GM21367 (cell line): ENCODE data around the gene EPHB1.

Experiments
- ATAC-seq: cut with Tn5 transposase; IDR thresholded peaks from one replicate; pipeline ENCODE4 v1.9.1; 2021; ENCODE audit not compliant: unreplicated experiment

EPHB1 gene

DNA sequence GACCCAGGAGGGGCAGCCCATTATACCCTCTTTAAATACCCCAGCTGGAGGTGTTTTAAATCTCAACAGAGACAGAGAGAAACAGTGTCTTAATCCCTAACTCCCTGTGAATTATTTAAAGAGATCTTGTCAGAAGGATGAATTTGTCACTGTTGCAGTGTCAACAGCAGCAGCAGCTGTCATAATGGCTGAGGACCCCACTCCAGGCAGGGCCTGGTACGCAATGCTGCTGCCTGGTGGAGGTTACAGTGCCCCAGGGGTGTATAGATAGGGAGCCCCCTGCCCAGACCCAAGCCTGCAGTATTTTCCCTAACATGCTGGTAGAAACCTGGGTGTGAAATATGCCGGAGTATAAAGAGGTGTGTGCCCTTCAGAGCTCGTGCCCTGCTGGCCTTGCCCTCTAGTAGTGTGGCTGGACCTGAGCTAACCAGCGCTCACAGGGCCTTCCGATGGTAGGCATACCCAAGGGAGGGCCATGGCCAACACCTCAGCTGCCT is 143.0 kb downstream of the EPHB1 start:
- ATAC-seq, result no peak

DNA sequence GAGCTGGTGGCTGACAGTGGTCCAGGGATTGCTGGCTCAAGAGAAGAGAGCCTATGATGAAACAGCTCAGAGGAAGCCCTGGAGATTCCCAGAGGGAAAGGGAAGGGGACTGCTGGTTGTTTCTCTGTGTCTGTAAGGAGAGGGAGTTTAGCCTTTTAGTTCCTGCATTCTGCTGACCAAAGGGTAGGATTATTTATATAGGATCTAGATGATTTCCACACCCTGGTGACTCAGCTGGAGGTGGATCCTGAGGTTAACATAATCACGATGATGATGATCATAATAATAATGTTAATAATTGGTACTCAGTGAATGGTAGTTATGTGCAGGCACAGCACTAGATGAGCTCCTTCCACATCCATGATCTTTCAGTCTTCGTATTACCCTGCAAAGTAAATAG is 144.9 kb downstream of the EPHB1 start:
- ATAC-seq, result no peak

DNA sequence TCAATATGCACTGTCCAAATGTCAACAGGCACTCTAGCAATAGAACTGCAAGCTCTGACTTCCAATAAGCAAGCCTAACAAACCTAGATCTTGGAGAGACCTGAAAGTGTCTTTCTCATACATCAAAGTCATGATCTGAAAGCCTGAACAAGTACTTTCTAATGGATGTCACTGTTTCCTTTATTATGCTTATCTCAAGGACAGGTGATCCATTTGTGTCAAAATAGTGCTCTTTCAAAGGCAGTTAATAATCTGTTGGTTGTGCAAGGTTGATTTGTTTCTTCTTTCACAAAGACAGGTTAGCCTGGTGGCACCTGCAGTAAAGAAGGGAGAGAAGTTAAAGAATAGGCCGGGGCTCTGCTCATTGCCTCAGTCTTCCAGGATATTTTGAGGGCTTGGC is 146.8 kb downstream of the EPHB1 start:
- no peak for ATAC-seq

DNA sequence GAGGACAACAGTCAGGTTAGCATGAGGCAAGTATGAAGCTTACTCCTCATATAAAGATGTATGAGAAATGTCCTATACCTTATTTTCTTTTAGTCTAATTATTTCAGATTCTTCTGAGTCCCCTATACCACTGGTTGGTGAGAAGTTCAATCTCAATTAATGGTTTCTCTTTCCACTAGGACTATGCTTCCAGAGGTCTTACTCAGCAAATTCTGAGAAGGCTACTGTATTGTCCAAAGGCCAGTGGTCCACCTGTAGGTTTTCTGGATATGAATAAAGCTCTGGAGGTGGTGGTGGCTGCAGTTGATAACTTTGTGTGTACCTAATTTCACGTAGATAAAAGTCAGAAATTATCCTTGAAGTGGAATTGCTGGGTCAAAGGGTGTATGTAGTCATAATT is 149.4 kb downstream of the EPHB1 start:
- ATAC-seq, result no peak

DNA sequence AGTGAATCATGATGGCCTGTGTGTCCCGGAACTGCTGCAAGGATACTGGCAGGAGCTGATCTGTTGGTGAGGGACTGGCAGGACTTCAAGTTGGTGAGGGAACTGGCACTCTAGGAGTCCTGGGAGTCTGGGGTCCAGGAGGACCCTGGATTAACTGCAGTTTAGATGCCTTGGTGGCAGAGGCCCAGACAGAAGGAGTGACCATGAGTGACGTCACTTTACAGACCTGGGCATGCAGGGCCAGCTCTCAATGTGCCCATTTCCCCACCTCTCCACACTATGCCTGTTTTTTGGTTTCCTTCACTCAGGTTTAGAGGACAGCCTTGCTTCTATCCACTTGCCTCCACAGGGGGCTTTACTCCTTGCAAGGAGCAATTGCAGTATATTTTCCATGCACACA is 154.1 kb downstream of the EPHB1 start:
- ATAC-seq, result no peak

DNA sequence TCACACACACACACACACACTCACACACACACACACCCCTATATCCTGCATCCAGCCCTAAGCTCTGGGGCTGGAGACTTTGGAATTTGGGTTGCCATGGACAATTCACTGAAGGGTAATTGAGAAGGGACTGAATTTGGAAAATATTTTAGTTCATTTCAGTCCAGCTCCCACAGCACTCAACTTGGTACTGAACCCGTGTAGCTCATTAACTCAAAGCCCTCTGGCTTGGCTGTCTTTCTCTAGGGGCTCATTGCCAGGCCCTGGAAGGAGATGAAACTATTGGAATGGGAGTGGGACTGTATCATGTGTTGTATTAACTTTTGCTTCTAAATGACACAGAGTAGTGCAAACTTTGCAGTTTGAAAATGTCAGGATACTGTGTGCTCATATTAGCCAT is 157.3 kb downstream of the EPHB1 start:
- no peak for ATAC-seq

DNA sequence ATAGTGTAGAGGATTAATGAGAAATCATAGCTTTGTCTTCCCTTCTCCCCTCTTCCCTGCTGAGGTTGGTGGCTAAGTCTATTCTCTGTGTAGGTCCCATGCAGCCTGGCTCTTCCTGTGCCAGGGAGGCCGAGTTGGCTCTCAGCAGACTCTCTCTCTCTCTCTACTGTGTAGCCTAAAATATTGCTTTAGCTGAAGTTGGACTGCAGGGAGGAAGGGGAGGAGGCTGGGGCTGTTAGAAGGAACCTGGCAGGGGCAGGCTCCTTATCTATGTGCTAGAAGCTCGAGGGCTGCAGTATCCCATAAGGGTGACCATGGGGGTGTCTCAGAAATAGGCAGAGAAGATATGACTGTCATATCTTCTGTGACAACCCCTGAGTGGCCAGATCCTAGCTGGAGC is 160.8 kb downstream of the EPHB1 start:
- no peak for ATAC-seq

DNA sequence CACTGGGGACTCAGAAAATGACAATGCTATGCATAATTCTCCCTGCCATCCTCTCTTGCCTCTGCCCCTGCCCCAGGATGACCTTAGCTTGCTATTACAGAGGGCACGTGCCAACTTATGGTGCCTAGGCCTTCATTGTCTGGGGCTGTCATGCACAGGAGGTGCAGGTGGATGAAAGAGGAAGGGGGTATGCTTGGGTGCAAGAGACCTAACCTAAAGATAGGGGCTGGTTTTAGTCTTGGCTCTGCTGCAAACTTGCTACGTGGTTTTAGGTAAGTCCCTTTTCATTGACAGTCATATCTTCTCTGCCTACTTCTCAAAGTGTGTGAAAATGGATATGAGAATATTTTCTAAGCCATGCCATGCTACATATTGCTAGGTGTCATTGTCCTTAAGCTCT is 161.3 kb downstream of the EPHB1 start:
- peak; percentile 54 for ATAC-seq

DNA sequence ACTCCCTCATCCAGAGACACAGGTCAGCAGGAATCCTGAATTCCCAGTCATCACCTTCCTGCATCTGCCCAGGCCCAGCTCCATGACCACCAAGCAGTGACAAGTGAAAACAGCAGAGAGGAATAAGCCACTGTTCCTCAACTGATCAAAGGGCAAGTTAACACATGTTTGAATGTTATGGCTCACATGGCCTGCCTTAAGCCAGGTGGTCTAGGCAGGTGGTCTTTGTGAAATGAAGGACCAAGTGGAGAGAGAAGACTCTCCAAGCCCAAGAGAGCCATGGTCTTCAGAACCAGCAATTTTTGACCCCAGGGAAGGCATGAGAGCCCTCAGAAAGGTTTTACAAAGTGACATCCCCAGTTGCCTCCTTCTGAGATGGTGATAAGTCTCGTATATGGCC is 161.8 kb downstream of the EPHB1 start:
- no peak for ATAC-seq

DNA sequence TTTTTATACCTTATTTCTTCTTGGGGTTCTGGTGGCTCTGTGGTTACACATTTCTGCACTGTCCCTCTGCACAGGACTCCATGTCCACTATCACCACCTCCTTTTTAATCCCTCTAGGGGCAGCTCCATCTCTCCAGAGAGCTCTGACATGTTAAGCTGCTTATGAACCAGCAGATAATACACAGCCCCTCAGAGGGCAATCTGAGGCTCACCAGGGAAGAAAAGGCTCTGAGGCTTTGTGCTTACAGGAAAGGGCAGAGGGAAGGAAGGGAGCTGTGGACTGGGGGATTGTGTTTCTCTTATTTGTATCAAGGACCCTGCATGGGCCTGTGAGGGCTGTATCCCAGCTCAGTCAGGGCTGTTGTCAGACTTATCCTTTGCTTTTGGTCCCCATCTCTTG is 164.5 kb downstream of the EPHB1 start:
- ATAC-seq, result no peak

DNA sequence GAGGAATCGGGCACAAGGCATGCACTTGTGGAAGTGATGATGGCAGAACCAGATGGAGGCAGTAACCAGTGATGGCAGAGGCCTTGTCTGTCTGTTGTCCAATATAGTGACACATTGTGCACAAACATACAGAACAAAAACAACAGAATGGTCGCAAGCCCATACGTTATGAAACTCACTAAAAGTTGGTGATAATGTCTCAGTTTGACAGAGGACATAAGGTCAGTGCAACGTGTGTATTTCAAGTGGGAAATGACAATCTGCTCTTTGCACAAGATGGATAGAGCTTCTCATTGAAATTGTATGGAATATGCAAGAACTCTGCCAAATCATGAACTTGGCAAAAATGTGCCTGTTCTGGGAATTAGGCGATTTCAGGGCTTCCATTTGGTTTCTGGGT is 169.2 kb downstream of the EPHB1 start:
- ATAC-seq, result no peak

DNA sequence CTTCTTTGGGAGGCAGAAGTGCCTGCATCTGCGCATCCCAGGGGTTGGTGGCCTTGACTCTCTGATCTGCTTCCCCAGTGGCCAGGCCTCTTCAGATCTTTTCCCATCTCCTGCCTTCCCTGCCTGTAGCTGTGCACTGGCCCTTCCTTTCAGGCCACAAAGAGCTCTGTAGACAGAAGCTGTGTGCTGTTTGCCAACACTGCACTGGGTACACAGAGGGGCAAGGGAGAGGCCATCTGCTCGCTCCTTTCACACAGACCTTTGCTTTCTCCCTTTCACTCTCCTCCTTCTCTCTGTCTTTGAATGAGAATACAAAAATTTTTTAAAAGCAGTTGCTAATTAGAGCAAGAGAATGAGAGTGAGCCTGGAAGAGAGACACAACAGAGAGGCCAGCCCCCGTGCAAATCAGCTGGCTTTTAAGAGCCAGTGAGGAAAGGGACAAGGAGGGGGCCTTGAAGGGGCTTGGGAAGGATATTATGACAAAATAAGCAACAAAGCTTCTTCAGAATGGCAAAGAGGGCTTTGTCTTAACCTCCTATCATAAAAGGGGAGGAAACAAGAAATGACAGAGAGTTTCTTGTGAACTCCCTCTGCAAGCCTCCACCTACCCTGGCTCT is 170.9 kb downstream of the EPHB1 start:
- no peak for ATAC-seq

DNA sequence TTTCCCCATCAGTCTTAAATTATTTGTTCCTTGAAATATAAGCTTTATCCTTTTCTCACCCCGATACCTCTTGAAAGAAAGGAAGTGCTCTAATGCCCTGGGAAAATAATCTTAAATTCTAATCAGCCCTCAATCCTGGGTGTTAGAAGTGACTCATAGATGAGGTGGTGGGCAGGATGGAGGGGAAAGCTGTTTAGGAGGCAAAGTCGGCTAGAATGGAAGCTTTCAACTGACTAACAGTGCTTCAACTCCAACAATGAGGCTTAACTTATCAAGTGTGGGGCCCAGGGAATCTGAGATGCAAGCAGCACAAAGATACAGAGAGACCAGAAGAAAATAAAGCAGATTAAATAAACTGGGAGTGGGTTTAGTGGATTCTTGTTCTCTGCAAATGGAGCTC is 175.8 kb downstream of the EPHB1 start:
- no peak for ATAC-seq

DNA sequence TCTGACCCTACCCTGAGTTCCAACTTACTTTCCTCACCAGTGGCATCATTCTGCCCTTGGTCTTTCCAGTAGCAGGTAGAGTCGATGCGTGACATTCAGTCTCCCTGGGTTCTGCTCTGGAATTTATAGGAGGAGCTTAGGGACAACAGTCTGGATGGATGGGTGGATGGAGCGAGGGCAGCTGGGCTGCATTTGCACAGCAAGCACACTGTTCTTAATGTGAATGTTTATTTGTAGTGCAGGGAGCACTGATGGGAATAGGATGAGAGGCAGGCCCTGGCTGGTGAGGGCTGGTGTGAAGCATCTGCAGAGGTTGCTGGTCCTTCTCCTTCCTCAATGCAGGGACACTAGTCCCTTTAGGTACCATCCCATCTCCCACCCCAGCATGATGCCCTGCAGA is 176.2 kb downstream of the EPHB1 start:
- ATAC-seq, result no peak

DNA sequence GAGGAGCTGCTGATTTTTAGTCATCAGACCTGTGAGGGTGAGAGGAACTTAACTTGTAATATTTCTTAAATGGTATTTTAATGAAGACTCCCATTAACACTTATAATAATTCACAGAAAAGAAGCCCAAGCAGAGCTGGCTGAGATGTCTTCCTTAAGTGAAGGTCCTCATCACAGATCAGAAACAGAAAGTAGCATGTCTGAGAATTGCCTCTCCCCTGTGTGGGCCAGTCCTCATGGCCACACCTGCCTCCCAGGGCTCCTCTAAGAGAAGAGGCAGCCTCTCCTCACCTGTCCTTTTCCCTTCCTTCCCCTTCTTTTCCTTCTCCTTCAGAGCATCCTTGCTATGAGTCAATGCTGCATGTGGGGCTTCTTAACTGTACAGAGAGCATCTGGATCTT is 176.8 kb downstream of the EPHB1 start:
- peak; percentile 51 for ATAC-seq

DNA sequence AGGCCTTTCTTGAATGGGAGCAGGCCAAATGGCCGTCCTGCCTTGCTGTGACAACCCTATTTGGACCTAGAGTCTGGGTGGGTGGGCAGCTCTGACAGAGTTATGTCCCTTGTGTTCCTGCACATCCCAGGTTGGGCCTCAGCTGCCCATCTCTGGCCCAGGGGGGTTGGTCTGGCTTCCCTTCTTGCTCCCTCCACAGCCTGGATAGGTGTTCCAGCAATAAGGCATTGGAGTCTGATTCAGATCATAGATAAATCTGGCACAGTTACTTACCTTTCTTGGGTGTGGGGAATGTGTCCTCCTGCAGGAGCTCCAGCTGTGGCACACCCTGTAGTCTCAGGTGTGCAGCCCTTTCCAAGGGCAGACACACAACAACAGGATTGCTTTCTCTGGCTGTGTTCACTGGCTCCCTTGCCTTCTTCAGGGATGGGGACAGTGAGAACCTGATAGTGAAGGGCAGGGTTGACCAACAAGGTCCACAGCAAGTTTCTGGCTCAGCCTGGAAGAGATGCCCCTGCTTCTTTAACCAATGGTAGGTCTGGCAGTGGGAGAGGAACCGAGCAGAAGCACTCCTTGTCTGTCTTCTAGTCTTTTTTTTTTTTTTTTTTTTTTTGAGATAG is 177.9 kb downstream of the EPHB1 start:
- ATAC-seq, result no peak

DNA sequence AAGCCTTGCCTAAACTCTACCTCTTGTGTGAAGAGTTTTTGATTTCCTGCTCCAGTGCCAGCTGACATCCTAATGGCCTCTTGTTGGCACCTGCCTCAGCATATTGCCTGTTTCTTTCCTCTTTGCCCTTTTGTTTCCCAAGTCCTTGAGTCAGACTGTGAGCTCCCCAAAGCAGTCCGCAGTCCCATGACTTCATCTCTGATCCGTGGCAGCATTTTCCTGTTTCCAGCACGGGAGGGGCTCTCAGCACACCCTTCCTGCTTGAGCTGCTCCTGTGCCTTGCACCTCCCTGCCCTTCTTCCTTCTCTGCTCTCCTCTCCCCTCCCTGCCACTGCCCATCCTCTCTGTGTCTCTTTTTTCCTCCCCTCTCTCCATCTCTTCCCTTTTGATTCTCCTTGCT is 179.6 kb downstream of the EPHB1 start:
- ATAC-seq, result no peak

DNA sequence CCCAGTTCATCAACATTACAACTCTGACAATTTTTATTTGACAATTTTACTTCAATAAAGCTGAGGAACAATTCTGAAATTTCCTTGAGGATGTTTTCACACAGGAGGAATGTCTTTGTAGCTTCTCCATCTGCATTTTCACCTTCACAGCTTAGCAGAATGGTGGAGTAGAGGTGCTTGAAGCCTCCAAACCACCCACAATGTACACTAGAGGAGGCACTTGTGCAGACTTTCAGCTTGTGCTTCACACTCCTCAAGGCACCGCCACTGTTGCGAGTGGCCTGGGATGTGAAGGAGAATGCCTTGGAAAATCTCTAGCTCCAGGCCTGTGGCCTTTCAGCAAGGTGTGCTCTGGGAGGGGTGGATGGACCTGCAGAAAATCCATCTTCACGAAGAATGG is 181.9 kb downstream of the EPHB1 start:
- ATAC-seq, result no peak

DNA sequence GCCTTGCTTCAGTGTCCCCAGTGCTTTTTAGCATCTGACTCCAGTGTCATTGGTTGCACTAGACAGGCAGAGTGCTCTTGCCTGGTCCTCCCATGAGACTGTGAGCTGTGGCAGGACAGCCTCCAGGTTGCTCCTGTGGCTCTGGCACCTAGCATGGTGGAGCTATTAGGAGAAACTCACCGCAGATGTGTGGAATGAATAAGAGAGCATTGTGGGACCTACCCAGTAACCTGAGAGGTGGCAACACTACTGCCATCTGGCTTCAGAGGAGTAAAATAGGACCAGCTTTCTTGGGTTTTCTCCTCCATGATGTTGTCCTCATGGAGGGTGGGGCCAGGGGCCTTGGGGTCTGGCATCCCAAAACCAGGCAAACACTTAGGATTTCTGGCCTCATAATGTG is 183.6 kb downstream of the EPHB1 start:
- ATAC-seq, result no peak

DNA sequence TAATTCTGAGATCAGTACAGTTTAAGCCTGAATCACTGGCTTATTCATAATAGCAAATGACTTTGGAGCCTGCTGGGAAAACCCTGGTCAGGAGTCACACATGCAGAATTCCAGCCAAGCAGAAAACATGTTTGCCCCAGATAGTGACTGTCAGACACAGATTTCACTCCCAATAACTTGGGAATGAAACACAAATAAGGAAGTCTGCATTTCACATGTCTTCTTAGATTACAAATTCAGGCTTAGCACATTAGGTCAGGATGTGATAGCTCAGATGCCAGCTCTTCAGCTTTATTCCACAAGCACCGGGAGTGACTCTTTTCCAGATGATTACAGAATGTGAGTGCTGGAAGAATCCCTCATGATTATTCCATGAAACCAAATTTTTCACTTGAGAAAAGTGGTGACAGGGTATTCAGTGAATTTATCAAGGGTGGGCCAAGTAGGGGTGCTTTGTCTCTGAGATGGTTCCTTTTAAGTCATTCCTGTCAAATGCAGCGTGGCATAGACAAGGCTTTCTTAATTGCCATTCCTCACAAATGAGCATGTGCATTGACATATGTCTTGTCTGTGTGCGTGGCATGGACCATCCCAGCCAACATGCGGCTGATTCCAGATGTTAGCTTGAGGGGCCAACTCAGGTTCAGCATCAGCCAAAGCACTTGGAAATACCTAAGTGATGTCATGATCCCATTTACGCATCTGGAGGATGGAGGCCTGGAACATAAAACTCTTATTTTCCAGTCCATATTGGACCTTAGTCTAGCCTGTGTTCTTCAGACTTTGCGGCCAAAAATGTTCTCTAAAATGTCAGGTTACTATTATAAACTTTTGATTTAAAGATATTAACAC is 191.0 kb downstream of the EPHB1 start:
- ATAC-seq, result no peak

DNA sequence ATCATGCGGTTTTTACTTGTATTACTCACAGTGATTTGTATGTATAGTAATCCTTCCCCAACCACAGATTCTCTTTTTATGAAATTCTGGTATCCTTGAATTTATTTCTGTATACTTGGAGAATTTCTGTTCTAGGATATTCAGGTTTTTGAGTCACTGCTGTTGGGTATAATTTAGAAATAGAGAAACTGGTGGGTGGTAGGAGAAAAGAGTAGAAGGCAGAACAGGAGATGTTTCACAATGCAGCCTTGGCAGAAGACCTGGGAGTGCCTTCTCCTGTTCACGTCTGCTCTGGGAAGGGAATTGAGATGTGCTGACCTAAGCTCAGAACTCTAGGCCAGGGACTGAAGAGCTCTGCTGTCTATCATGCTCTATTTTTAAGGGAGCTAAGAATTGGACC is 193.6 kb downstream of the EPHB1 start:
- no peak for ATAC-seq

DNA sequence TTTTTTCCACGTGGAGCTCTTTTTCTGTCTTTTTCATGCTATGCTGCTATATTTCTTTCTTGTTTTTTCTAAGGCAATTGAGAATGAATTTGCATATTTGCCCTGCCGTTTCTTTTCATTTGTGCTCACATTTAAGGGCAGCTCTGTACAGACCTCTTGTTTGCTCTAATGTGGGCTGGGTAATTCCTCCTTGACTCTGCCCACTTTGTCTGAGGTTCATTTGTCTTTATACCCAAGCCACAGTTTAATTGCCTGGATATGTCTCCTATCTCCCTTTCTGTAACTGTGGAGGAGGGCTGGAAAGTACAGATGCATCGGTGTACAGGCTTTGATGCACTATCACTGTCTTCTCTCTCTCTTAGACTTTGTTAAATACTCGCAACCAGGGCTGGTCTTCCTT is 195.9 kb downstream of the EPHB1 start:
- no peak for ATAC-seq
